Activated CD4-positive, alpha-beta T cell treated with anti-CD3 and anti-CD28 coated beads for 1 hour (primary cell): Measurements from ENCODE around the gene TXLNG.
A peak's percentile ranks its signal among the peaks of the same experiment; 100 is the strongest.

Source experiments
- DNase-seq: peaks from one replicate; pipeline ENCODE4 v3.0.0-alpha.2; 2020

The TXLNG gene

DNA sequence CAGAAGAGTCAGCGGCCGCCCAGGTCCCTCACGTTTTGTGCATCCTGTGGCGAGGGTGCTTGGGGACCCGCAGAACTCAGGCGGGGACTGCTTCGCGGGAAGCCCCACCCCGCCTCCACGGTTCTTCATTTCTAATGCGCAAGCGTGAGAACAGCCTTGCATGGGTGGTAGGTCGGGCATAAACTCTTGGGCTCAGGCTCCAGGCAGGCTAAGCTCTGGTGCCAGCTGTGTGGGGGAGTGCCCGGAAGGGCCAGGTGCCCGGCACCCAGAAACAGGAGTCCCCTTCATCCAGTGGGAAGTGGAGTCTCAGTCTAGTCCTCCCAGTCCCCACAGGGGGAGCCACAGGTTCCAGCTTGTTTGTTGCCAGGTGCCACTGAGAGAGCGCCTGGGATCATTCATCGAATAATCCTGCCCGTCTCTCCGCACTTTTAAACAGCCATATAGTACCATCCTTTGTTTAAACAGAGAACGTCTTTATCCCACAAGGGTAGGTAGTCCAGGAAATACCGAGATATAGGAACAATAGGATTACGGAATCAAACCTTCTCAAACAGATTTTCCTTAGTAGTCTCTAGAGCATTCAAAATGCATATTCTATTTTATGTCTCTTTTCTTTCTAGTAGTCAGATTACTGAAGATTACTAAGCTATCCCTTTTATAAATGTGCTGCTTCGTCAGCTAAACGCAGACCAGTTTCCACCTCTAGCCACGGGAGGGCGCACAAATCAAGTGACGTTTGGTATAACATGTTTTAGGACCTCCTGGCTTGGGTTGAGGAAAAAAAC, 96.6 kb downstream of the TXLNG start:
- peak; percentile 47 for DNase-seq

DNA sequence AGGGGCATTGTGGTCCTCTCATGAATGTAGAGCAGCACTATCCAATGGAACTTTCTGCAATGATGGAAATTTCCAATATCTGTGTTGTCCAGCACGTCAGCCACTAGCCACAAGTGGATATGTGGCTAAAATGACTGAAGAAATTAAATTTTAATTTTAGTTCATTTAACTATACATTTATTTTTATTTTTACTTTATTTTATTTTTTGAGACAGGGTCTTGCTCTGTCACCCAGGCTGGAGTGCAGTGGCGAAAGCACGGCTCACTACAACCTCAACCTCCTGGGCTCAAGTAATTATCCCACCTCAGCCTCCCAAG, 97.2 kb downstream of the TXLNG start:
- no peak for DNase-seq

DNA sequence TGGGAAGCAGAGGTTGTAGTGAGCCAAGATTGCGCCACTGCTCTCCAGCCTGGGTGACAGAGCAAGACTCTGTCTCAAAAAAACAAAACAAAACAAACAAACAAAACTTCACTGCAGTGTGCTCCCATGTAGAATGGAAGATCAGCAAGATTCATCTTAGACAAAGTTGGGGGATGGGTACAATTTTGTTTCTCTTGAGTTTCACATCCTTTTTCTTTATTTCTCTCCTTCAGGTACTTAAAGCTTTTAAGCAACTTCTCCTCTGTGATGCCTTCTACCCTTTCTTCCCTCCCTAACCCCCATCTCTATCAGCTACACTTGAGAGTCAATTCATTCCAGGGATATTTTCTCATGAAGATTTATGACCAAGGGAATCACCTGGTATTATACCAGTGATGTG, 99.4 kb downstream of the TXLNG start:
- no peak for DNase-seq

DNA sequence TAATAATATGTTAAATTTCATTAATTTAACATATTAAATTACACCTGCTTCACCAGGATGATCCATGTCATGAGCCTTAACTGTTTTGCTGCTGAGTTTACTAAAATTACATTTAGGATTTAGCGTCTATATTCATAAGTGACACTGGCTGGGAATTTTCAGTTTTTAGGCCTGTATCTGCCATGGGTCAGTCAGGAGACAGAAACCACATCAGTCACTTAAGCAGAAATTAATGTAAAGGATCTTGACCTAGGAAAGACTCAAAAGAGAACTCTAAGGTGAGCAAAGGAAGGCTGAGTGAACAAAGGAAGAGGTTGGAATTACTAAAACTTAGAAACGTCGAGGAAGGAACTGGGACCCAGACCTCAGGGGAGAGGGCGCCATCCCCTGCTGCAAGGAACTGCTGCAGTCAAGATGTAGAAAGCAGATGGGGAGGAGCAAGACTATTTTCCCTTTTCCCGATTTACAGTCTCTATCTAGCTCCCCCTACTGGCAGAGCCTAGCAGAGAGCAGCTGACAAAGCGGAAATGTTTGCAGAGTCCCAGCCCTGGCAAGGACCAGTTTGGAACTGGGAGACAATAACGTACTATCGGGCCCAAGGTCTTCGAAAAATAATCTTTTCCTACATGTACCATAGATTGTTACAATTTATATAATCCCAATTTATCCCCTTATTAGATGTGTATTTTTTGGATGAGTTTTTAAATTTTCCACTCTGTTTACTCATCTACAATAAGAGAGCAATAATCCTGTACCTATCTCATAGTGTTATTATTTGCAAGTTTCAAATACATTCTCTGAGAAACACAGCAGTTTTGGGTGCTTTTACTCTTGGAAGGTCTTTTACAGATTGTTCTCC, 106.5 kb downstream of the TXLNG start:
- DNase-seq, result peak; percentile 18
